Endothelial cell of umbilical vein (primary cell): ENCODE measurements around the gene MTCL1. TPM values are rescaled to one million over a fixed set of nuclear protein-coding genes. Genes with fewer than 3 reads are reported as not detected.

Experiments used
- BruUV-seq: library from RNA; stranded (reverse); fragments of 400-500 nt; replicated peaks from 2 replicates; lab custom pipeline; 2021; lab: Mats Ljungman, UMichigan
- CTCF ChIA-PET: fragments of 300-600, 350-600 bp; sonication (Branson Sonifier 250); formaldehyde crosslinking; loops from one replicate; lab custom pipeline; 2021; ENCODE audit warnings: antibody characterized with exemption, inconsistent platforms; lab: Charles Lee
- POLR2A ChIA-PET: fragments of 300-600, 350-600 bp; sonication (Branson Sonifier 250); formaldehyde crosslinking; loops from one replicate; lab custom pipeline; 2021; ENCODE audit warnings: antibody characterized with exemption, inconsistent platforms; lab: Charles Lee
- DNase-seq: peaks from one replicate; pipeline ENCODE4 v3.0.0-alpha.2; 2011; ENCODE audit warnings: low read depth, low spot score
- FAIRE-seq: peaks from 2 replicates; lab custom pipeline; 2011; peaks lifted over from hg19 to GRCh38; lab: Jason Lieb, UNC
- H2AFZ ChIP-seq: 2 replicates; pipeline ENCODE4 v1.6.0; 2012; ENCODE audit warnings: low read depth, low read length, control low read depth, inconsistent platforms
- H3K27ac ChIP-seq: 2 replicates; pipeline ENCODE4 v1.5.1; 2011; ENCODE audit warnings: low read depth, mild to moderate bottlenecking, control low read depth, low read length, moderate library complexity; ENCODE audit not compliant: insufficient read depth
- H3K27me3 ChIP-seq, 2 experiments: 2 replicates each; pipeline versions ENCODE4 v1.6.0 to v1.6.1; 2011; ENCODE audit warnings: low read length in 2 of 2, mixed read lengths in 1 of 2; ENCODE audit not compliant: control insufficient read depth in 2 of 2, insufficient read depth in 2 of 2
- H3K36me3 ChIP-seq, 2 experiments: 2 replicates in 1 of 2; 3 replicates in 1 of 2; pipeline ENCODE4 v1.5.1; 2011; ENCODE audit warnings: low read length in 2 of 2, mild to moderate bottlenecking in 1 of 2, moderate library complexity in 1 of 2; ENCODE audit not compliant: control insufficient read depth in 2 of 2, insufficient read depth in 2 of 2; ENCODE audit errors: extremely low read depth in 1 of 2
- H3K4me1 ChIP-seq: 3 replicates; pipeline ENCODE4 v1.5.1; 2011; ENCODE audit warnings: mild to moderate bottlenecking, low read length; ENCODE audit not compliant: control insufficient read depth, insufficient read depth; ENCODE audit errors: extremely low read depth
- H3K4me2 ChIP-seq: 2 replicates; pipeline ENCODE4 v1.6.1; 2011; ENCODE audit warnings: low read length, control low read depth, mixed read lengths; ENCODE audit not compliant: insufficient read depth
- H3K4me3 ChIP-seq, 3 experiments: fragments of 200-600 bp in 1 of 3; sonication (generic), shearing (Covaris generic) in 1 of 3; replicated peaks in 1 of 3; 2 replicates each; pipeline ENCODE4 v1.5.1; 2011 to 2016; ENCODE audit warnings: control low read depth in 3 of 3, low read length in 3 of 3, mild to moderate bottlenecking in 2 of 3, inconsistent platforms in 1 of 3, low read depth in 1 of 3, moderate library complexity in 1 of 3; ENCODE audit not compliant: insufficient read depth in 1 of 3
- H3K79me2 ChIP-seq: 2 replicates; pipeline ENCODE4 v1.6.0; 2012; ENCODE audit warnings: low read length, inconsistent platforms; ENCODE audit not compliant: control insufficient read depth, insufficient read depth
- H3K9ac ChIP-seq: replicated peaks from 2 replicates; pipeline ENCODE3; 2011; ENCODE audit warnings: low read length, control low read depth; ENCODE audit not compliant: insufficient read depth; ENCODE audit errors: extremely low read depth
- H3K9me1 ChIP-seq: replicated peaks from 3 replicates; pipeline ENCODE4 v1.6.0; 2011; ENCODE audit warnings: mild to moderate bottlenecking, low read length; ENCODE audit not compliant: control insufficient read depth, insufficient read depth; ENCODE audit errors: extremely low read depth
- H3K9me3 ChIP-seq: replicated peaks from 2 replicates; pipeline ENCODE4 v1.5.1; 2012; ENCODE audit warnings: low read length, inconsistent platforms; ENCODE audit not compliant: control insufficient read depth, insufficient read depth
- H4K20me1 ChIP-seq: replicated peaks from 2 replicates; pipeline ENCODE3; 2011; ENCODE audit warnings: mild to moderate bottlenecking, low read length; ENCODE audit not compliant: control insufficient read depth, insufficient read depth; ENCODE audit errors: extremely low read depth
- CTCF ChIP-seq, 2 donors: IDR thresholded peaks; 1 replicate in 1 of 2; 2 replicates in 1 of 2; pipeline ENCODE4 v1.5.1; 2011; ENCODE audit warnings: low read length in 2 of 2, mild to moderate bottlenecking in 2 of 2, moderate library complexity in 2 of 2, control low read depth in 1 of 2, inconsistent platforms in 1 of 2, low read depth in 1 of 2; ENCODE audit not compliant: insufficient read depth in 1 of 2; ENCODE audit errors: extremely low read depth in 1 of 2
- EZH2 ChIP-seq: IDR thresholded peaks from 2 replicates; pipeline ENCODE4 v1.6.1; 2012; ENCODE audit warnings: borderline replicate concordance, low read depth, mild to moderate bottlenecking, moderate library complexity, low read length, inconsistent platforms; ENCODE audit not compliant: severe bottlenecking
- FOS ChIP-seq: IDR thresholded peaks from 2 replicates; pipeline ENCODE4 v1.6.1; 2011; ENCODE audit warnings: mild to moderate bottlenecking, low read length, moderate library complexity, borderline replicate concordance; ENCODE audit not compliant: insufficient read depth
- GATA2 ChIP-seq: IDR thresholded peaks from 2 replicates; pipeline ENCODE4 v1.7.0; 2011; ENCODE audit warnings: low read depth, mild to moderate bottlenecking, moderate library complexity, mixed read lengths, low read length; ENCODE audit not compliant: insufficient read length, insufficient read depth
- JUN ChIP-seq: IDR thresholded peaks from 2 replicates; pipeline ENCODE4 v1.6.1; 2011; ENCODE audit warnings: borderline replicate concordance, low read depth; ENCODE audit not compliant: insufficient read length, insufficient read depth
- MAX ChIP-seq: IDR thresholded peaks from 2 replicates; pipeline ENCODE4 v1.6.1; 2011; ENCODE audit not compliant: insufficient read depth, insufficient read length
- MYC ChIP-seq: IDR thresholded peaks from one replicate; pipeline ENCODE4 v1.6.1; 2011; ENCODE audit warnings: mild to moderate bottlenecking, low read depth, low read length
- POLR2AphosphoS5 ChIP-seq: IDR thresholded peaks from 2 replicates; pipeline ENCODE4 v1.6.1; 2012; ENCODE audit warnings: low read depth, mild to moderate bottlenecking, control low read depth, low read length, moderate library complexity; ENCODE audit not compliant: insufficient read depth
- dilution Hi-C: fragments of 300-500 bp; cut with MboI; formaldehyde crosslinking; loops from one replicate; pipeline ENCODE4 v1.15.0; 2019; ENCODE audit warnings: low sequenced_read_pairs; ENCODE audit not compliant: extremely low pct_ligation_motif_present
- intact Hi-C: fragments of 100-400 bp; cut with micrococcal nuclease; formaldehyde crosslinking; loops from one replicate; pipeline ENCODE4 v1.10.0; 2022
- polyA plus RNA-seq, 4 experiments: library from polyadenylated mRNA; depleted of rRNA in 3 of 4; stranded (reverse) in 3 of 4; unstranded in 1 of 4; fragments of >200 nt; gene quantifications; 2 replicates each; pipeline versions ENCODE4 v1.2.1 to v1.2.3, GENCODE V29; 2011 to 2012; ENCODE audit warnings: missing spikeins in 1 of 4
- total RNA-seq: library from RNA; stranded (reverse); gene quantifications from 2 replicates; pipeline ENCODE4 v1.2.3, GENCODE V29; 2021

MTCL1 gene
- total and polyA plus RNA-seq, 2 donors (not counting 3 experiments of a cell fraction or from before 2014, with no cell fraction given): 11.9 to 75.7 TPM

- no TSS peak for BruUV-seq
- dilution Hi-C loops: no loop called here
- no peak for FAIRE-seq
These were observed 137.2 kb downstream of the MTCL1 start for GRCh38 chr18:8842506-8842905.

More at GRCh38 chr18:8842506-8842905, 137.2 kb downstream of the MTCL1 start:
- Histone ChIP-seq H2AFZ (no peak overlapping the region), H3K4me3 (no peak overlapping the region), H3K27me3 (peaks cover under 1 to 7% of the 10 kb centered on the region in 2 experiments), H4K20me1 (no peaks in the 10 kb centered on the region), H3K9ac (no peak overlapping the region), H3K27ac (no peak overlapping the region), H3K79me2 (no peaks in the 10 kb centered on the region), H3K4me2 (no peak overlapping the region), H3K9me3 (no peaks in the 10 kb centered on the region), H3K9me1 (no peaks in the 10 kb centered on the region), H3K4me1 (no peaks in the 10 kb centered on the region), H3K36me3 (no peaks in the 10 kb centered on the region)
- no peak for DNase-seq
- ChIA-PET POLR2A (no interaction called here), CTCF (interaction anchor here (1.0 to 2.3 kb wide), 3 partner anchors 11 to 145 kb away, joined by 3 to 6 read pairs (median 3); no protein-coding TSS in a partner anchor)
- intact Hi-C loops: no loop called here
- TF ChIP-seq GATA2 (no peak), MAX (no peak), CTCF (IDR thresholded peaks at IDR 0.05; ENCODE audit: extremely low read depth in 1 of 2, insufficient read depth in 1 of 2, low read depth in 1 of 2, low read length in 2 of 2) (no peak), MYC (no peak), JUN (no peak), POLR2AphosphoS5 (no peak), FOS (no peak), EZH2 (no peak)
